Measurements from ENCODE around the gene NBPF1. TPM values are rescaled to one million over a fixed set of nuclear protein-coding genes. Genes with fewer than 3 reads are reported as not detected.
"Not testable (repeated sequence)": the region's sequence is repeated elsewhere in the genome, so short reads cannot be mapped to it uniquely, and the experiment has no call there.

Gene NBPF1
- polyA plus RNA-seq, 6 donors from 2014 or later: 7.1 to 17.3 (median 13.8) TPM

GRCh38 chr1:16609761-16610160 lies 3.6 kb downstream of the NBPF1 start:
- not testable (repeated sequence) for DNase-seq; H3K9me3 Mint-ChIP-seq; H3K4me1 Mint-ChIP-seq; H3K36me3 Mint-ChIP-seq; H3K4me3 Mint-ChIP-seq; ATAC-seq (ENCODE audit: low read depth in 2 of 2); H3K27ac Mint-ChIP-seq; H3K27me3 Mint-ChIP-seq

- no peaks in the 10 kb centered on the region for H3K36me3 Mint-ChIP-seq
- H3K4me3 Mint-ChIP-seq: no peak overlapping the region
- H3K27ac Mint-ChIP-seq: no peak overlapping the region
- DNase-seq (no peak), ATAC-seq (ENCODE audit: low read depth in 2 of 2) (no peak)
- H3K9me3 Mint-ChIP-seq: no peaks in the 10 kb centered on the region
- H3K4me1 Mint-ChIP-seq: no peaks in the 10 kb centered on the region
- no peaks in the 10 kb centered on the region for H3K27me3 Mint-ChIP-seq
These were observed 4.4 kb downstream of the NBPF1 start for GRCh38 chr1:16608838-16609560.

- not testable (repeated sequence) for DNase-seq; H3K27me3 Mint-ChIP-seq; H3K4me1 Mint-ChIP-seq; H3K27ac Mint-ChIP-seq; H3K9me3 Mint-ChIP-seq; H3K36me3 Mint-ChIP-seq; H3K4me3 Mint-ChIP-seq; ATAC-seq (ENCODE audit: low read depth in 2 of 2)
These were observed 5.2 kb downstream of the NBPF1 start for GRCh38 chr1:16607853-16608815.

- Mint-ChIP-seq H3K27me3 (no peaks in the 10 kb centered on the region), H3K27ac (no peak overlapping the region), H3K4me1 (no peaks in the 10 kb centered on the region), H3K9me3 (no peaks in the 10 kb centered on the region), H3K4me3 (no peak overlapping the region), H3K36me3 (no peaks in the 10 kb centered on the region)
- DNase-seq: no peak
- ATAC-seq (ENCODE audit: low read depth in 2 of 2): no peak
These were observed 5.9 kb downstream of the NBPF1 start for GRCh38 chr1:16607433-16607851.

DNA sequence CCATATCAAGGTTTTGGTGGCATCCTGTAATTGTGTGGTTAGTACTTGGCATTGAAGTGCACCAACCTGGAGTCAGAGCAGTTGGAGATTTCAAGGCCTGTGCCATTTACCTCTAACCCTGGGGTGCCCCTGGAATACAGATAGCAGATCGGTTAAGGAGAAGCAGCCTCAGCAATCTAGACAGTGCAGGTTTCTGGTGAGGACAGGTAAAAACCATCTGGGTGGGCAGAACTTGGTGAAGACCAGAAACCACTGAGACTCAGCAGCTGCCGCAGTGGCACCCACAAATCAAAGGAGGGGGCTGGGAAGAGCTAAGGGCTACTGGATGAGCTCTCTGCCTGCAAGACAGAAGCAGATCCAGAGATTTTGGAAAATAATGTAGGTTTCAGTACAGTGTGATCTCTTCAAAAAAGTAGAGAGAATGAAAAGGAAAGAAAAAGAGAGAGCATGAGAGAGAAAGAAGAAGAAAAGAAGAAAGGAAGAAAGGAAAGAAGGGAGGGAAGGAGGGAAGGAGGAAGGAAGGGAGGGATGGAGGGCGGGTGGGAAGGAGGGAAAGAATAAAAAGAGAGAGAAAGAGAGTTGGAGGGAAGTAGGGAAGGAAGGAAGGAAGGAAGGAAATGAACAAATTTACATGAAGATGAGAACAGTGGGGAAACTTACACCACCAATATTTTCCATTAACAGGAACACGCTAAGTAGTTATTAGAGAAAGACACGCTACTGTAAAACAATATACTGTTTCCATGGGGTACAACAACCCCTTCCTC lies 6.5 kb downstream of the NBPF1 start:
- not testable (repeated sequence) for DNase-seq; ATAC-seq (ENCODE audit: low read depth in 2 of 2); H3K4me3 Mint-ChIP-seq; H3K27me3 Mint-ChIP-seq; H3K27ac Mint-ChIP-seq; H3K9me3 Mint-ChIP-seq; H3K4me1 Mint-ChIP-seq; H3K36me3 Mint-ChIP-seq

- DNase-seq (no peak), ATAC-seq (ENCODE audit: low read depth in 2 of 2) (no peak)
- Mint-ChIP-seq H3K27me3 (no peaks in the 10 kb centered on the region), H3K27ac (no peak overlapping the region), H3K4me3 (no peak overlapping the region), H3K4me1 (no peaks in the 10 kb centered on the region), H3K9me3 (no peaks in the 10 kb centered on the region), H3K36me3 (no peaks in the 10 kb centered on the region)
These were observed 7.5 kb downstream of the NBPF1 start for GRCh38 chr1:16605532-16606505.

DNA sequence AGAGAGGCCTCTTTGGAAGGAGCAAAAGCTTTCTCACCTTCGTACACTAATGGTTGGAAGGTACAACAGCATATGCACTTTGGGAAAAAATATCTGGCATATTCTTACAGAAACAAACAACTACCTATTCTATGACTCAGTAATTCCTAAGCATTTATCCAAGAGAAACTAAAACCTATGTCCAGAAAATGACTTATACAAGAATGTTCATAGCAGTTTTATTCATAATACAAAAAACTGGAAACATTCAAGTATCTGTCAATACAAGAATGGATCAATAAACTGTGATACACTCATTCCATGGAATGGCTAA lies 8.2 kb downstream of the NBPF1 start:
- Mint-ChIP-seq H3K4me1 (no peaks in the 10 kb centered on the region), H3K36me3 (no peaks in the 10 kb centered on the region), H3K27me3 (no peaks in the 10 kb centered on the region), H3K27ac (no peak overlapping the region), H3K9me3 (no peaks in the 10 kb centered on the region), H3K4me3 (no peak overlapping the region)
- DNase-seq (no peak), ATAC-seq (ENCODE audit: low read depth in 2 of 2) (no peak)

- not testable (repeated sequence) for H3K27me3 Mint-ChIP-seq; H3K27ac Mint-ChIP-seq; DNase-seq; H3K4me1 Mint-ChIP-seq; H3K36me3 Mint-ChIP-seq; ATAC-seq (ENCODE audit: low read depth in 2 of 2); H3K4me3 Mint-ChIP-seq; H3K9me3 Mint-ChIP-seq
These were observed 8.7 kb downstream of the NBPF1 start for GRCh38 chr1:16604514-16605212.

GRCh38 chr1:16603623-16604022 lies 9.7 kb downstream of the NBPF1 start:
- not testable (repeated sequence) for H3K27ac Mint-ChIP-seq; H3K4me1 Mint-ChIP-seq; H3K4me3 Mint-ChIP-seq; DNase-seq; ATAC-seq (ENCODE audit: low read depth in 2 of 2); H3K9me3 Mint-ChIP-seq; H3K27me3 Mint-ChIP-seq; H3K36me3 Mint-ChIP-seq

DNA sequence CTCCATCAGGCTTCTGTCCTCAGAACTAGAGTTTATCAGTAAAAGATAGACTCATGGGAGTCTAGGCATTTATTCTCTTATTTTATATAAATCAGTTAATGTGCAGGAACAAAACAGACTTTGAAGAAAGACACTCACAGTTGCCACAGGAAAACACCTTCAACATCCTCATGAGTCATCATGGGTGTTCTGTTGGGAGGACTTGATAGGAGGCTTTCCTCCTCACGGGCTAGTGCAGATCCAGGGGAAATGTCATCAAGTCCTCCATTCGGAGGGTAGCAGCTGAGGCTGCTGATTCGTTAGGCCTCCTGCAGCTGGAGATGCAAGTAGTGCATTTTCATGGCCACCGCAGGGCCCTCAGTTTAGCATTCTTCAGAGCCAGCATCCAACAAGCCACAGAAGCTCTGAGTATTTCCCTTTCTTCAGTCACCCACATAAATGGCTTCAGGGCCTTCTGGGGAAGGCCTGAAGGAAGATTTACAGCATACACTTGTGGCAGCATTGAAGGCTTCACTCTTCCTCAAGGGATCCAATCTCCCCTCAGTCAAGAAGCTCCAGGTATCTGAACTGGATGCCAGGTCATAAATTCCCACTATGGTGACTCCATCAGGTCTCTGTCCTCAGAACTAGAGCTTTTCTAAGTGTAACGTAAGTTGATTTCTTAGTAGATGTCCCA lies 10.9 kb downstream of the NBPF1 start:
- not testable (repeated sequence) for H3K27me3 Mint-ChIP-seq; H3K9me3 Mint-ChIP-seq; H3K4me3 Mint-ChIP-seq; DNase-seq; H3K4me1 Mint-ChIP-seq; H3K27ac Mint-ChIP-seq; H3K36me3 Mint-ChIP-seq; ATAC-seq (ENCODE audit: low read depth in 2 of 2)

DNA sequence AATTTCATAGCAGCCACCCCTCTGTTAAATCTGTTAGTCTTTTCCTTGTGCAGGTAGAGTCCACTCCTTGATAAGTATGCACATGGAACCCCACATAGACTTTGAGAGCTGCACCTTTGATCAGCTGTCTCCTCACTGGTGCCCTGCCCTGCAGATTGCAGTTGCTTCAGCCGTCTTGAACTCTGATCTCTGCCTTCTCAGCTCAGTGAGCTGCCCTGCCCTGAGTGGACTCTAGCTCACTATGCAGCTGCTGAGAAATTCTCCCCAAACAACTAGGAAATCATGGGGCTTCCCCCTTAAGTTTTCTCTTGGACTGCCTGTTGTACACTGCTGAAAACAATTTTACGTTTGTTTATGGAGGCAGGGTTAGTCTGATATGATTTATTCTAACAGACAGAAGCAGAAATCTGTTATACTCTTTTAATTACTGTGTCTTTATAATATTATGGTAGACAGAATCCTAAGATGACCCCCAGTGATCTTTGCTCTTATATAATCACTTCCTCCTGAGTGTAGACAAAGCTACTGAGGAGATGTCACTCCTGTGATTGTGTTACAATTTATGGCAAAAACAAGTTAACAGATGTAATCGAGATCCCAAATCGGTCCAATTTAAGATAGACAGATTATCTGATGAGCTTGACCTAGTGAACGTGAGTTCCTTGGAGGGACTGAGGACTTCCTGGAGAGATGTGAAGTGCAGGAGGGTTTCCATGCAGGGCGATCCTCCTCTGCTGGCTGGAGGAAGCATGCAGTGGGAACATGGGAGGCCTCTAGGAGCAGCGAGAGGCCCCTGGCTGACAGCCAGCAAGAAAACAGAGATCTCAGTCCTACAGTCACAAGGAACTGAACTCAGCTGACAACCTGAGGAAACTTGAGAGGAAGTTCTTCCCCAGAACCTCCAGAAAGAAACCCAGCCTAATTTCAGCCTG lies 12.2 kb downstream of the NBPF1 start:
- not testable (repeated sequence) for ATAC-seq (ENCODE audit: low read depth in 2 of 2); H3K27me3 Mint-ChIP-seq; H3K36me3 Mint-ChIP-seq; H3K9me3 Mint-ChIP-seq; DNase-seq; H3K27ac Mint-ChIP-seq; H3K4me3 Mint-ChIP-seq; H3K4me1 Mint-ChIP-seq

All from naive B cell (primary cell).